HepG2 (cell line): Measurements from ENCODE around the gene PRKAR1B. TPM values are rescaled to one million over a fixed set of nuclear protein-coding genes. Genes with fewer than 3 reads are reported as not detected.

Experiments used
- ATAC-seq: fragments of 200-7000 bp; cut with Tn5 transposase; 3 replicates; pipeline ENCODE4 v1.9.1; 2020; ENCODE audit warnings: mild to moderate bottlenecking, moderate library complexity
- BruUV-seq: library from RNA; stranded (reverse); fragments of 400-500 nt; replicated peaks from 2 replicates; lab custom pipeline; 2021; lab: Mats Ljungman, UMichigan
- CTCF ChIA-PET: fragments of 300-600 bp; formaldehyde crosslinking; extraction: SDS; loops from one replicate; lab custom pipeline; 2021; ENCODE audit warnings: low total read pairs, inconsistent platforms, low intra/inter-chr PET ratio; lab: Yijun Ruan, JAX
- POLR2A ChIA-PET: fragments of 350-600 bp; sonication (Branson Sonifier 250); formaldehyde crosslinking; loops from one replicate; lab custom pipeline; 2020; ENCODE audit warnings: antibody characterized with exemption, inconsistent platforms; lab: Yijun Ruan, JAX
- DNase-seq: peaks from one replicate; pipeline ENCODE4 v3.0.0-alpha.2; 2015; ENCODE audit warnings: low spot score
- FAIRE-seq: peaks from 3 replicates; lab custom pipeline; 2011; peaks lifted over from hg19 to GRCh38; lab: Jason Lieb, UNC
- H2AFZ ChIP-seq: one replicate; pipeline ENCODE4 v1.6.1; 2011; ENCODE audit warnings: low read length, inconsistent platforms
- H3K27ac ChIP-seq: fragments of 300-600 bp; 3 replicates; pipeline ENCODE4 v1.8.0; 2011; ENCODE audit warnings: mixed run types, mild to moderate bottlenecking, mixed read lengths, low read length, inconsistent platforms; ENCODE audit not compliant: insufficient read depth; ENCODE audit errors: extremely low read length
- H3K27me3 ChIP-seq, 2 experiments: fragments of 200-600 bp in 1 of 2; 2 replicates in 1 of 2; 3 replicates in 1 of 2; pipeline versions ENCODE4 v1.6.0 to v1.8.0; 2011; ENCODE audit warnings: low read length in 2 of 2, mild to moderate bottlenecking in 2 of 2, moderate library complexity in 2 of 2, inconsistent platforms in 1 of 2; ENCODE audit not compliant: insufficient read depth in 2 of 2, control insufficient read depth in 1 of 2
- H3K36me3 ChIP-seq, 2 experiments: fragments of 200-600 bp in 1 of 2; replicated peaks in 1 of 2; 2 replicates in 1 of 2; 3 replicates in 1 of 2; pipeline versions ENCODE4 v1.5.1 to v1.8.0; 2011; ENCODE audit warnings: low read length in 2 of 2, inconsistent platforms in 1 of 2; ENCODE audit not compliant: insufficient read depth in 2 of 2, control insufficient read depth in 1 of 2
- H3K4me1 ChIP-seq: 2 replicates; pipeline ENCODE4 v1.5.1; 2012; ENCODE audit warnings: low read length, inconsistent platforms; ENCODE audit not compliant: insufficient read depth
- H3K4me2 ChIP-seq: 2 replicates; pipeline ENCODE4 v1.6.0; 2011; ENCODE audit warnings: low read depth, low read length, inconsistent platforms
- H3K4me3 ChIP-seq, 3 experiments: fragments of 200-600 bp in 1 of 3; sonication (generic), shearing (Covaris generic) in 1 of 3; replicated peaks in 1 of 3; 2 replicates each; pipeline ENCODE4 v1.5.1; 2011 to 2016; ENCODE audit warnings: low read length in 3 of 3, inconsistent platforms in 2 of 3, low read depth in 2 of 3, mild to moderate bottlenecking in 2 of 3, control low read depth in 1 of 3, mixed read lengths in 1 of 3; ENCODE audit not compliant: insufficient read depth in 1 of 3
- H3K79me2 ChIP-seq: one replicate; pipeline ENCODE4 v1.6.1; 2011; ENCODE audit warnings: low read length, inconsistent platforms; ENCODE audit not compliant: insufficient read depth
- H3K9ac ChIP-seq: 2 replicates; pipeline ENCODE4 v1.6.0; 2011; ENCODE audit warnings: mild to moderate bottlenecking, low read depth, low read length, inconsistent platforms; ENCODE audit not compliant: insufficient read depth
- H3K9me3 ChIP-seq: 2 replicates; pipeline ENCODE4 v1.5.1; 2012; ENCODE audit warnings: mild to moderate bottlenecking, low read length
- H4K20me1 ChIP-seq: 2 replicates; pipeline ENCODE4 v1.6.0; 2011; ENCODE audit warnings: inconsistent platforms, mild to moderate bottlenecking, low read length, moderate library complexity; ENCODE audit not compliant: insufficient read depth
- HMG20B ChIP-seq: conservative IDR thresholded peaks from 2 replicates; pipeline ENCODE4 v1.6.1; 2016; ENCODE audit warnings: missing genetic modification reagents, missing compliant biosample characterization
- KLF16 ChIP-seq, 2 experiments: sonication (generic) in 1 of 2; formaldehyde crosslinking in 1 of 2; IDR thresholded peaks; 2 replicates each; pipeline versions ENCODE4 v1.6.1 to v1.8.0; 2016 to 2023; ENCODE audit warnings: missing genetic modification reagents in 2 of 2, missing compliant biosample characterization in 1 of 2
- PCBP1 ChIP-seq: fragments of 200-400 bp; formaldehyde crosslinking; IDR thresholded peaks from 2 replicates; pipeline ENCODE4 v1.6.1; 2017; ENCODE audit warnings: mild to moderate bottlenecking, low read depth, low read length, borderline replicate concordance
- SIX4 ChIP-seq: sonication (generic); formaldehyde crosslinking; IDR thresholded peaks from 2 replicates; pipeline ENCODE4 v1.4.0; 2020; ENCODE audit warnings: missing genetic modification reagents
- ZNF10 ChIP-seq: sonication (generic); formaldehyde crosslinking; IDR thresholded peaks from 2 replicates; pipeline ENCODE4 v1.4.0; 2020; ENCODE audit warnings: mild to moderate bottlenecking, low read depth, missing genetic modification reagents, borderline replicate concordance
- WGBS: methylation state at CpG from one replicate; pipeline ENCODE4 v1.1.6; 2017; ENCODE audit warnings: low lambda C conversion rate; 5-methylcytosine and 5-hydroxymethylcytosine counted together
- in situ Hi-C: cut with HindIII; loops from 2 replicates; pipeline ENCODE4 v1.10.0; 2017; ENCODE audit warnings: low pct_unique_long_range_greater_than_20kb; ENCODE audit not compliant: extremely low pct_ligation_motif_present
- intact Hi-C: fragments of 100-400 bp; cut with micrococcal nuclease; formaldehyde crosslinking; loops from one replicate; pipeline ENCODE4 v1.10.0; 2022; ENCODE audit not compliant: unreplicated experiment
- polyA plus RNA-seq, 8 experiments: library from polyadenylated mRNA; depleted of rRNA in 3 of 8; stranded (reverse) in 7 of 8; unstranded in 1 of 8; fragments of >200 nt; fragmentation: Illumina TruSeq in 4 of 8; extraction: Trizol in 4 of 8; gene quantifications; 2 replicates each; pipeline versions ENCODE4 v1.2.1 to v1.2.3, GENCODE V29; 2011 to 2016; ENCODE audit warnings: low read depth in 4 of 8, missing spikeins in 1 of 8, mixed read lengths in 1 of 8; ENCODE audit not compliant: insufficient read depth in 1 of 8
- total RNA-seq, 5 experiments: library from RNA; depleted of rRNA; stranded (reverse); fragments of >200 nt; fragmentation: Illumina TruSeq; extraction: Trizol; gene quantifications; 2 replicates each; pipeline ENCODE4 v1.2.3, GENCODE V29; 2016; ENCODE audit warnings: low read depth in 1 of 5
- TF ChIP-seq, protein P1 (sequence below): IDR thresholded peaks from 2 replicates; pipeline ENCODE4 v1.6.1; 2018; ENCODE audit warnings: missing genetic modification reagents, mild to moderate bottlenecking, missing compliant biosample characterization
- TF ChIP-seq, protein P2 (sequence below): sonication (generic); formaldehyde crosslinking; IDR thresholded peaks from 2 replicates; pipeline ENCODE4 v1.4.0; 2020; ENCODE audit warnings: missing genetic modification reagents
- TF ChIP-seq, protein P3 (sequence below): IDR thresholded peaks from 2 replicates; pipeline ENCODE4 v1.6.1; 2012; ENCODE audit warnings: low read length, improper control_type of control experiment

The PRKAR1B gene
- total and polyA plus RNA-seq, 2 of the 13 experiments (the other 11 are each of a cell fraction or from before 2014, with no cell fraction given): 7.9 to 28.2 TPM

GRCh38 chr7:549066-549890 is 177.8 kb downstream of the PRKAR1B start:
- Histone ChIP-seq H3K36me3 (no peaks in the 10 kb centered on the region), H3K4me1 (peaks cover 20% of the 10 kb centered on the region), H3K4me3 (no peak overlapping the region), H3K4me2 (no peak overlapping the region), H3K27me3 (no peaks in the 10 kb centered on the region), H3K9me3 (no peaks in the 10 kb centered on the region), H3K9ac (no peak overlapping the region), H4K20me1 (no peaks in the 10 kb centered on the region), H3K79me2 (no peaks in the 10 kb centered on the region), H2AFZ (no peak overlapping the region), H3K27ac (no peak overlapping the region)
- ATAC-seq: no peak
- CTCF ChIA-PET: no interaction called here
- no peak for FAIRE-seq
- BruUV-seq: TSS peak; percentile 57
- in situ Hi-C loops: no loop called here
- TF ChIP-seq, protein P1, sequence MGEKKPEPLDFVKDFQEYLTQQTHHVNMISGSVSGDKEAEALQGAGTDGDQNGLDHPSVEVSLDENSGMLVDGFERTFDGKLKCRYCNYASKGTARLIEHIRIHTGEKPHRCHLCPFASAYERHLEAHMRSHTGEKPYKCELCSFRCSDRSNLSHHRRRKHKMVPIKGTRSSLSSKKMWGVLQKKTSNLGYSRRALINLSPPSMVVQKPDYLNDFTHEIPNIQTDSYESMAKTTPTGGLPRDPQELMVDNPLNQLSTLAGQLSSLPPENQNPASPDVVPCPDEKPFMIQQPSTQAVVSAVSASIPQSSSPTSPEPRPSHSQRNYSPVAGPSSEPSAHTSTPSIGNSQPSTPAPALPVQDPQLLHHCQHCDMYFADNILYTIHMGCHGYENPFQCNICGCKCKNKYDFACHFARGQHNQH: no peak
- TF ChIP-seq, protein P2, sequence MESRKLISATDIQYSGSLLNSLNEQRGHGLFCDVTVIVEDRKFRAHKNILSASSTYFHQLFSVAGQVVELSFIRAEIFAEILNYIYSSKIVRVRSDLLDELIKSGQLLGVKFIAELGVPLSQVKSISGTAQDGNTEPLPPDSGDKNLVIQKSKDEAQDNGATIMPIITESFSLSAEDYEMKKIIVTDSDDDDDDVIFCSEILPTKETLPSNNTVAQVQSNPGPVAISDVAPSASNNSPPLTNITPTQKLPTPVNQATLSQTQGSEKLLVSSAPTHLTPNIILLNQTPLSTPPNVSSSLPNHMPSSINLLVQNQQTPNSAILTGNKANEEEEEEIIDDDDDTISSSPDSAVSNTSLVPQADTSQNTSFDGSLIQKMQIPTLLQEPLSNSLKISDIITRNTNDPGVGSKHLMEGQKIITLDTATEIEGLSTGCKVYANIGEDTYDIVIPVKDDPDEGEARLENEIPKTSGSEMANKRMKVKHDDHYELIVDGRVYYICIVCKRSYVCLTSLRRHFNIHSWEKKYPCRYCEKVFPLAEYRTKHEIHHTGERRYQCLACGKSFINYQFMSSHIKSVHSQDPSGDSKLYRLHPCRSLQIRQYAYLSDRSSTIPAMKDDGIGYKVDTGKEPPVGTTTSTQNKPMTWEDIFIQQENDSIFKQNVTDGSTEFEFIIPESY (CRISPR knock-in tag): 0 out of 2 replicates have a peak, but pooled peaks have one; percentile 13
- POLR2A ChIA-PET: no interaction called here
- DNase-seq: no peak
- intact Hi-C loops: no loop called here
- WGBS: 88% methylated on average over 24 of the region's 43 CpGs

GRCh38 chr7:548401-548800 is 178.7 kb downstream of the PRKAR1B start:
- no peak overlapping the region for H3K27ac ChIP-seq
- no peaks in the 10 kb centered on the region for H3K79me2 ChIP-seq
- no peaks in the 10 kb centered on the region for H4K20me1 ChIP-seq
- H3K4me1 ChIP-seq: peaks cover 17% of the 10 kb centered on the region
- no peak overlapping the region for H3K4me2 ChIP-seq
- TF ChIP-seq, protein P3, sequence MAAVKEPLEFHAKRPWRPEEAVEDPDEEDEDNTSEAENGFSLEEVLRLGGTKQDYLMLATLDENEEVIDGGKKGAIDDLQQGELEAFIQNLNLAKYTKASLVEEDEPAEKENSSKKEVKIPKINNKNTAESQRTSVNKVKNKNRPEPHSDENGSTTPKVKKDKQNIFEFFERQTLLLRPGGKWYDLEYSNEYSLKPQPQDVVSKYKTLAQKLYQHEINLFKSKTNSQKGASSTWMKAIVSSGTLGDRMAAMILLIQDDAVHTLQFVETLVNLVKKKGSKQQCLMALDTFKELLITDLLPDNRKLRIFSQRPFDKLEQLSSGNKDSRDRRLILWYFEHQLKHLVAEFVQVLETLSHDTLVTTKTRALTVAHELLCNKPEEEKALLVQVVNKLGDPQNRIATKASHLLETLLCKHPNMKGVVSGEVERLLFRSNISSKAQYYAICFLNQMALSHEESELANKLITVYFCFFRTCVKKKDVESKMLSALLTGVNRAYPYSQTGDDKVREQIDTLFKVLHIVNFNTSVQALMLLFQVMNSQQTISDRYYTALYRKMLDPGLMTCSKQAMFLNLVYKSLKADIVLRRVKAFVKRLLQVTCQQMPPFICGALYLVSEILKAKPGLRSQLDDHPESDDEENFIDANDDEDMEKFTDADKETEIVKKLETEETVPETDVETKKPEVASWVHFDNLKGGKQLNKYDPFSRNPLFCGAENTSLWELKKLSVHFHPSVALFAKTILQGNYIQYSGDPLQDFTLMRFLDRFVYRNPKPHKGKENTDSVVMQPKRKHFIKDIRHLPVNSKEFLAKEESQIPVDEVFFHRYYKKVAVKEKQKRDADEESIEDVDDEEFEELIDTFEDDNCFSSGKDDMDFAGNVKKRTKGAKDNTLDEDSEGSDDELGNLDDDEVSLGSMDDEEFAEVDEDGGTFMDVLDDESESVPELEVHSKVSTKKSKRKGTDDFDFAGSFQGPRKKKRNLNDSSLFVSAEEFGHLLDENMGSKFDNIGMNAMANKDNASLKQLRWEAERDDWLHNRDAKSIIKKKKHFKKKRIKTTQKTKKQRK: no peak
- TF ChIP-seq HMG20B (CRISPR knock-in tag) (no peak), PCBP1 (no peak), KLF16 (CRISPR knock-in tag; IDR thresholded peaks at IDR 0.05) (no peak), SIX4 (CRISPR knock-in tag) (no peak), ZNF10 (CRISPR knock-in tag) (no peak)
- in situ Hi-C loops (no loop called here), intact Hi-C loops (no loop called here)
- 81% methylated on average over 7 of the region's 11 CpGs for WGBS
- no peaks in the 10 kb centered on the region for H3K9me3 ChIP-seq
- no peaks in the 10 kb centered on the region for H3K27me3 ChIP-seq
- ChIA-PET POLR2A (no interaction called here), CTCF (no interaction called here)
- H3K36me3 ChIP-seq: no peaks in the 10 kb centered on the region
- H3K4me3 ChIP-seq: no peak overlapping the region
- no peak overlapping the region for H2AFZ ChIP-seq
- no TSS peak for BruUV-seq
- FAIRE-seq (no peak), DNase-seq (no peak), ATAC-seq (no peak)
- H3K9ac ChIP-seq: no peak overlapping the region
